Left renal cortex interstitium (tissue), 4 donors: Measurements from ENCODE around the gene NFATC4. TPM values are rescaled to one million over a fixed set of nuclear protein-coding genes. Genes with fewer than 3 reads are reported as not detected.
A peak's percentile ranks its signal among the peaks of the same experiment; 100 is the strongest.
"Not testable (repeated sequence)": the region's sequence is repeated elsewhere in the genome, so short reads cannot be mapped to it uniquely, and the experiment has no call there.

Experiments
- DNase-seq, 4 donors: peaks; one replicate each; pipeline ENCODE4 v3.0.0-alpha.2; 2013; ENCODE audit warnings: low read depth in 4 of 4, low spot score in 2 of 4, missing footprints in 1 of 4
- polyA plus RNA-seq, 4 donors: library from polyadenylated mRNA; unstranded; fragments of 120-200 nt; gene quantifications; one replicate each; pipeline ENCODE4 v1.2.1, GENCODE V29; 2013; ENCODE audit not compliant: insufficient read length in 4 of 4

NFATC4 gene
- polyA plus RNA-seq, 4 donors = 49.8 to 95.6 (median 72.3) TPM

GRCh38 chr14:24385524-24385923 is 17.5 kb downstream of the NFATC4 start:
- no peak for DNase-seq

GRCh38 chr14:24387009-24387345 is 19.0 kb downstream of the NFATC4 start:
- no peak for DNase-seq

- not testable (repeated sequence) for DNase-seq
Measured at GRCh38 chr14:24387579-24387978, 19.6 kb downstream of the NFATC4 start.

- no peak for DNase-seq
Measured at GRCh38 chr14:24388474-24389179, 20.6 kb downstream of the NFATC4 start.

- no peak for DNase-seq
Measured at GRCh38 chr14:24389226-24389848, 21.4 kb downstream of the NFATC4 start.

- no peak for DNase-seq
Measured at GRCh38 chr14:24390701-24391468, 22.9 kb downstream of the NFATC4 start.

- peak in 1 of 4 donors; percentile 40 for DNase-seq
Measured at GRCh38 chr14:24392325-24393091, 24.5 kb downstream of the NFATC4 start.

GRCh38 chr14:24394275-24394674 is 26.3 kb downstream of the NFATC4 start:
- DNase-seq = no peak

GRCh38 chr14:24395609-24396582 is 27.9 kb downstream of the NFATC4 start:
- DNase-seq = no peak

- DNase-seq = no peak
Measured at GRCh38 chr14:24397639-24398292, 29.8 kb downstream of the NFATC4 start.

GRCh38 chr14:24398293-24398652 is 30.3 kb downstream of the NFATC4 start:
- DNase-seq = peak in 2 of 4 donors; percentile 75 to 82

GRCh38 chr14:24398653-24399446 is 30.9 kb downstream of the NFATC4 start, which contains the start of gene NYNRIN:
Gene NYNRIN, plus strand, starts transcription at chr14:24399003. Its CDS starts 244 bp downstream, at chr14:24399247.
- peak in 1 of 4 donors; percentile 73 for DNase-seq

GRCh38 chr14:24399447-24399822 is 31.5 kb downstream of the NFATC4 start:
- DNase-seq = no peak

- DNase-seq = no peak
Measured at GRCh38 chr14:24399999-24400718, 32.2 kb downstream of the NFATC4 start.

- no peak for DNase-seq
Measured at GRCh38 chr14:24401810-24402702, 34.1 kb downstream of the NFATC4 start.

- no peak for DNase-seq
Measured at GRCh38 chr14:24403294-24403998, 35.5 kb downstream of the NFATC4 start.
